PC-3 (cell line): ENCODE results near the gene DTNBP1.

Source experiments
- EZH2 ChIP-seq: fragments of 300-600 bp; sonication (generic); IDR thresholded peaks from one replicate; pipeline ENCODE4 v1.6.1; 2017; ENCODE audit warnings: antibody characterized with exemption, mild to moderate bottlenecking, low read length; ENCODE audit not compliant: unreplicated experiment
- EZH2phosphoT487 ChIP-seq: fragments of 300-600 bp; sonication (generic); IDR thresholded peaks from 2 replicates; pipeline ENCODE4 v1.6.1; 2018; ENCODE audit warnings: mild to moderate bottlenecking, antibody characterized with exemption, low read length, borderline replicate concordance
- TF ChIP-seq, protein P1 (sequence below): fragments of 300-600 bp; sonication (generic); conservative IDR thresholded peaks from 2 replicates; pipeline ENCODE4 v1.5.1; 2017; ENCODE audit warnings: antibody characterized with exemption, low read depth, mild to moderate bottlenecking, low read length

DNA sequence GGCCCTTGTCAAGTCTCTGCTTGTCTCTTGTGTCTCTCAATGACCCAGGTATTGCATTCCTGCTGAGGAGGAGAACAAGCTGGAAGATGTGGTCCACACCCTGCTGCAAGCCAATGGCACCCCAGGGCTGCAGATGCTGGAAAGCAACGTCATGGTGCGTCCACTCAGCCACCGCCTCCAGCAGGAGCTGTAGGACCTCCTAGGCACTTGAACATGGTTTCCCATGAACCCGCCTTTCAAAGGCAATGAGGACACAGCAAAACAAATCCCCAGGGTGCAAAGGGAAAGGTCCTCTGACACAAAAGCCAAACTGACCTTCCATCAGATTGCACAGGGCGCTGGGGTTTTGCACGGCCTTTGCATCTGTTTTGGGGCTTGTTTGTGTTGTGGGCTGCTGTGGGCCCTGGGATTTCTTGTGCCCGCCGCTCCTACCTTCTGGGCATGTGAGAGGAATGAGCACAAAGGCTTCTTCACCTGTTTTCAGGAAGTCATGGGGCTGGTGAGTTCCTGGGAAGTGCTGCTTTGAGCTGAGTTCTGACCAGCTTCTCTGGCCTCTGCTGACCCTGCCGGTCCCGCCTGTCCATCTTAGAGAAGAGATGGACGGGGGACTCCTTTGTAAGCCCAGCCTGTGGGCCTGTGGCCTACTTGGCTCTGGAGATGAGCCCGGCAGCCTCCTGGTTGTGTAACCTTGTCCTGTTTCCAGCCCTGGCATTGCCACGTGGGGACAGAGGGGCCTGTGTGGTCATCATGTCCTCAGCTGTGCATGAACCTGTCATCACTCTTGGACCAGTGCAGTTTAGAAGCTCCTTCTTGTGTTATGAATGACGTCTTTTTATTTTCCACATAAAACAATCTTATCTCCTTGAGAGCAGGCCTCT lies 151.3 kb downstream of the DTNBP1 start:
- TF ChIP-seq, protein P1, sequence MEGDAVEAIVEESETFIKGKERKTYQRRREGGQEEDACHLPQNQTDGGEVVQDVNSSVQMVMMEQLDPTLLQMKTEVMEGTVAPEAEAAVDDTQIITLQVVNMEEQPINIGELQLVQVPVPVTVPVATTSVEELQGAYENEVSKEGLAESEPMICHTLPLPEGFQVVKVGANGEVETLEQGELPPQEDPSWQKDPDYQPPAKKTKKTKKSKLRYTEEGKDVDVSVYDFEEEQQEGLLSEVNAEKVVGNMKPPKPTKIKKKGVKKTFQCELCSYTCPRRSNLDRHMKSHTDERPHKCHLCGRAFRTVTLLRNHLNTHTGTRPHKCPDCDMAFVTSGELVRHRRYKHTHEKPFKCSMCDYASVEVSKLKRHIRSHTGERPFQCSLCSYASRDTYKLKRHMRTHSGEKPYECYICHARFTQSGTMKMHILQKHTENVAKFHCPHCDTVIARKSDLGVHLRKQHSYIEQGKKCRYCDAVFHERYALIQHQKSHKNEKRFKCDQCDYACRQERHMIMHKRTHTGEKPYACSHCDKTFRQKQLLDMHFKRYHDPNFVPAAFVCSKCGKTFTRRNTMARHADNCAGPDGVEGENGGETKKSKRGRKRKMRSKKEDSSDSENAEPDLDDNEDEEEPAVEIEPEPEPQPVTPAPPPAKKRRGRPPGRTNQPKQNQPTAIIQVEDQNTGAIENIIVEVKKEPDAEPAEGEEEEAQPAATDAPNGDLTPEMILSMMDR = no peak
- TF ChIP-seq EZH2 (no peak), EZH2phosphoT487 (no peak)
